Measurements from ENCODE around the gene CADM1.

The CADM1 gene

GRCh38 chr11:115398333-115399080 lies 105.7 kb downstream of the CADM1 start:
- DNase-seq (ENCODE audit: low spot score): no peak

GRCh38 chr11:115396533-115396932 lies 107.7 kb downstream of the CADM1 start:
- DNase-seq (ENCODE audit: low spot score): no peak

GRCh38 chr11:115393950-115394349 lies 110.3 kb downstream of the CADM1 start:
- DNase-seq (ENCODE audit: low spot score): no peak

- DNase-seq (ENCODE audit: low spot score): no peak
Measured at GRCh38 chr11:115391598-115391997, 112.6 kb downstream of the CADM1 start.

GRCh38 chr11:115391160-115391559 lies 113.1 kb downstream of the CADM1 start:
- no peak for DNase-seq (ENCODE audit: low spot score)

- no peak for DNase-seq (ENCODE audit: low spot score)
Measured at GRCh38 chr11:115390441-115390840, 113.8 kb downstream of the CADM1 start.

- no peak for DNase-seq (ENCODE audit: low spot score)
Measured at GRCh38 chr11:115389790-115390189, 114.4 kb downstream of the CADM1 start.

GRCh38 chr11:115385226-115385625 lies 119.0 kb downstream of the CADM1 start:
- no peak for DNase-seq (ENCODE audit: low spot score)

- DNase-seq (ENCODE audit: low spot score): no peak
Measured at GRCh38 chr11:115384236-115384635, 120.0 kb downstream of the CADM1 start.

- no peak for DNase-seq (ENCODE audit: low spot score)
Measured at GRCh38 chr11:115383431-115383830, 120.8 kb downstream of the CADM1 start.

GRCh38 chr11:115379528-115379927 lies 124.7 kb downstream of the CADM1 start:
- DNase-seq (ENCODE audit: low spot score): no peak

- no peak for DNase-seq (ENCODE audit: low spot score)
Measured at GRCh38 chr11:115378557-115378956, 125.7 kb downstream of the CADM1 start.

GRCh38 chr11:115377882-115378296 lies 126.3 kb downstream of the CADM1 start:
- DNase-seq (ENCODE audit: low spot score): no peak

- DNase-seq (ENCODE audit: low spot score): no peak
Measured at GRCh38 chr11:115368616-115369015, 135.6 kb downstream of the CADM1 start.

GRCh38 chr11:115366826-115367225 lies 137.4 kb downstream of the CADM1 start:
- DNase-seq (ENCODE audit: low spot score): no peak

GRCh38 chr11:115365907-115366306 lies 138.3 kb downstream of the CADM1 start:
- DNase-seq (ENCODE audit: low spot score): no peak

GRCh38 chr11:115364896-115365295 lies 139.3 kb downstream of the CADM1 start:
- no peak for DNase-seq (ENCODE audit: low spot score)

- no peak for DNase-seq (ENCODE audit: low spot score)
Measured at GRCh38 chr11:115363921-115364320, 140.3 kb downstream of the CADM1 start.

GRCh38 chr11:115363426-115363825 lies 140.8 kb downstream of the CADM1 start:
- DNase-seq (ENCODE audit: low spot score): no peak

GRCh38 chr11:115362997-115363396 lies 141.2 kb downstream of the CADM1 start:
- no peak for DNase-seq (ENCODE audit: low spot score)

GRCh38 chr11:115361025-115361424 lies 143.2 kb downstream of the CADM1 start:
- no peak for DNase-seq (ENCODE audit: low spot score)

- DNase-seq (ENCODE audit: low spot score): no peak
Measured at GRCh38 chr11:115360186-115360824, 143.9 kb downstream of the CADM1 start.

GRCh38 chr11:115357066-115357465 lies 147.1 kb downstream of the CADM1 start:
- no peak for DNase-seq (ENCODE audit: low spot score)

Measured in CD4-positive, alpha-beta T cell treated with Interleukin-15 for 4 hours (primary cell).